ENCODE measurements around the gene CEP95.

The CEP95 gene

GRCh38 chr17:64496786-64497564, 9.8 kb upstream of the CEP95 start, which contains the start of gene POLG2:
Gene POLG2, minus strand, starts transcription at chr17:64497054. Its CDS starts 86 bp downstream, at chr17:64496968.
- DNase-seq, result peak; percentile 93 to 94

GRCh38 chr17:64497565-64498035, 9.2 kb upstream of the CEP95 start:
- no peak for DNase-seq

GRCh38 chr17:64498308-64499203, 8.2 kb upstream of the CEP95 start:
- no peak for DNase-seq

- DNase-seq, result no peak
These were observed 6.8 kb upstream of the CEP95 start for GRCh38 chr17:64499805-64500486.

DNA sequence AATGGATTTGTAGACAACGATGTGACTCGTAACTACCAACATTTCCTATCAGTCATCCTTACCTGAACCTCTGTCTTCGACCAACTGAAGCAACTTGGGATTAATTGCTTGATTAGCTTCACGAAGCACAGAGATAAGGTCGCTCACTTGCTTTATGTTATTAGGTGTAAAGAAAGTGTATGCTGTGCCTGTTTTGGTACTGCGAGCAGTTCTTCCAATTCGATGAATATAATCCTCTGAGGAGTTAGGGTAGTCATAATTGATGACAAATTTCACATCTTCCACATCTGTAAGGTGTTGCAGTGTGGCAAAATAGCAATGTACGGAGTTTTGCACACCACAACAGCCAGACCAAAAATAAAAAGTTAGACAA, 6.3 kb upstream of the CEP95 start:
- DNase-seq, result no peak

- DNase-seq, result no peak
These were observed 5.7 kb upstream of the CEP95 start for GRCh38 chr17:64500862-64501765.

GRCh38 chr17:64502021-64502420, 4.8 kb upstream of the CEP95 start:
- DNase-seq, result no peak

DNA sequence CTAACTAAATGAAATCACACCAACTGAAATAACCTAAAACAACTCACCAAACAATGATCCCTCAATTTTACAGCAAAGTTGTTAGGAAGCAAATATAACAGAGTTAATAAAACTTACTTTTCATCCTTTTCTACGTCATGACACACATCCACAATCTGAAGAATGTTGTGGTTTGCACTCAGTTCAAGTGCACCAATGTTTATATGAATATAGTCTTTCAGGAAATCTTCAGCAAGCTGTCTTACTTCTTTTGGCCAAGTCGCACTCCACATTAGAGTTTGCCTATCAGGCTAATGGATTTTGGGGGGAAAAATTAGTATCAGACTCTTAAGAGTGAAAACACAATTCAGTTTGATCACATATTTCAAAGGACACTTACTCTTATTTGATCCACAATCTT, 4.0 kb upstream of the CEP95 start:
- no peak for DNase-seq

GRCh38 chr17:64503341-64503740, 3.4 kb upstream of the CEP95 start:
- DNase-seq, result no peak

DNA sequence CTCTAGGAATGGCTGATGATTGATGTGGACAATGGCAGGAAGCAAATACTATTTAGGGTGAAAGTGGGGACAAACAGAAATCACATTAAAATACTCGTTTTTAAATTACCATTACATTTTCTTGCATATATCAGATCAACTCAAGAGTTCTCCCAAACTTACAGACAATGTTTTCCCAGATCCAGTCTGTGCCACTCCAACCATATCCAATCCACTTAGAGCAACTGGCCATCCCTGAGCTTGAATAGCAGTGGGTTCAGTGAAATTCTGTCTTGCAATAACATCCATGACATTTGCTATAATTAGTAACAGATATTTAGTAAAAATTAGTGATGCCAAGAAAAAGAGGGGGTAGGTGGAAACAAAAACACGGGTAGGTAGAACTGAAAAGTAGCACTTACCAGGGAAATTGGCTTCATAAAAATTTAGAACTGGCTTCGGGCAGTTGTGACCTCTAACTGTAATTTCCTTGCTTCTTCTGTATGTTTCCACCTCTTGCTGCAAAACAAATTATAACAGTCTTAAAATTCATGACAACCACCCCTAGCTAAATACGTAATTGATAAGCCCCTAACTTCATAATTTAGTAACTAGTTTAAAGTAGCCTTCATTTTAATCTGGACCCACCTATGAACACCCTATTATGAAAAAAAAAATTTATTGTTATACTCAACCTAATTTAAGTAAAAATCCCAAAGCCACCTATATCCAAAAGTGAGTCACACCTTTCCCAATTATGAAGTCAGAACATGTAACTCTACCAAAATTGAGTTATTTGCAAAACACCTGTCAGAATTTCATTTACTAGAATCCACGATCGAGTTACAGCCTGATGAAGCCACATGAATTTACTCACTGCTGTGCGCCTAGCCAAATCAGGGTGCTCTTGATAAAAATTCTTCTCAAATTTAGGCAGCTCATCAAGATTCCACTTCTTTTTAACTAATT, 2.7 kb upstream of the CEP95 start:
- no peak for DNase-seq

DNA sequence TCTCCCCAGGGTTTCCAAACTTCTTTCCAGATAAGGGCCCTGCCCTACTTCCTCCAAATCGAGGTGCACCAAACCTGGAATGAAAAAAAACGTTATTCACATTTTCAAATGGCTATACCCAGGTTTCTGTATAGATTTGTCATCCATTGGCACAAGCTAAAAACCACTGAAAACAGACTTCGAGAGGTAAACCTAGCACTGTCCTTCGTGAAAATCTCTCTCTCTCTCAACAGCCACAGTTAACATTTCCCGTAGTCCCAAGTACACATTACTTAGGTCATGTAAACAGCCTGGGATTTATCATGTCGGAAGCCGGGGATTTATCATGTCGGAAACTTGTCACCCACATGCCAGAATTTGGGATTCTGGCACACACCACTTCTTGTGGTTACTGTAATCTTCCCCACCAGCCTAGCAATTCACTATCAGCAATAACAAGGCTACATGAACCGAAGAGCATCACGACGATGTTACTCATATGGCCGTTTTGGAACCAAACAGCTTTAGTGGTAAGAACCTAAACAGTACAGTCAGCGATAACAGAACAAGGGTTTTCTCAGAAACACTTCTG, 1.9 kb upstream of the CEP95 start:
- no peak for DNase-seq

DNA sequence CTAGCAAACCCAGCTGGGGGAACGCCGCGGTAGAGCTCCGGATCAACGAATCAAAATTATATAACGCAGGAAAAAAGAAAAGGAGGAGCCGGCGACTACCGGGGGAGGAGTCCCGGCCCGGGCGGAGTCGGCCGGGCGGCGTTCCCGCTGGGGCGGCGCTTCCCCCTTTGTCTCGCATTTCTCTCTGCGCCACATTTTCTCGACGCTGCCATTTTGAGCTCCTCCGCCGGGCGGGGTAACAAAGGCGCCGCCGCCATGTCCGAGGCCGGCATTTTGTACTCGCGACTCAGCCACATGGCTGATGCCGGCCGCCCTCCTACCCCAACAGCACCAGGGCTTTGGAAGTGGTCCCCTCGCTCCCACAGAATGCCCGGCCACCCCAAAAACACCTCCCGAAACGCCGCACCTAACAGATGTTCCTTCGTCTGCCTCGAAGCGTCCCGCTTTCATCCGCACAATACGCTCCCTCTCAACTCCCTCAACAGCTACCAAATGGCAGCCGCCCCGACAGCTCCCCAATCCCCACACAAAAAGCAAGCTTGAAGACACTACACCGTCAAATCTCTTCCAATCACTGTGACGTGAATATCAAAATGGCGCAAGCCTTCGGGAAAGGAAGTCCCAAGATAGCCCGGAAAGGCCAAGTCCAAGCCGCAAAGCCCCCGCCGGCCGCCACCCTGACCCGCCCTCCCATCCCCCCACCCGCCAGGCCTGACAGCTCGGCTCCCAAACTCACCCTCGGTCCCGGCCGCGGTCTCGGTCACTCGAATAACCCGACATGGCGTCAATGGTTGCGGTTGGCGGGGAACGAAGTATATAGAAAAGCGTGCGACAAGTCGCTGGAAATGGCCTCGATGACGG, 1.2 kb upstream of the CEP95 start:
- peak; percentile 80 to 82 for DNase-seq

GRCh38 chr17:64506201-64506575, 589 bp upstream of the CEP95 start, which contains the start of gene DDX5:
Gene DDX5, minus strand, starts transcription at chr17:64506289. Its CDS starts 170 bp downstream, at chr17:64506119.
- peak; percentile 98 to 99 for DNase-seq

- peak; percentile 26 to 48 for DNase-seq
These were observed 621 bp downstream of the CEP95 start for GRCh38 chr17:64507413-64507782.

GRCh38 chr17:64508683-64509082, 1.9 kb downstream of the CEP95 start:
- DNase-seq, result no peak

- DNase-seq, result no peak
These were observed 2.4 kb downstream of the CEP95 start for GRCh38 chr17:64509179-64509578.

DNA sequence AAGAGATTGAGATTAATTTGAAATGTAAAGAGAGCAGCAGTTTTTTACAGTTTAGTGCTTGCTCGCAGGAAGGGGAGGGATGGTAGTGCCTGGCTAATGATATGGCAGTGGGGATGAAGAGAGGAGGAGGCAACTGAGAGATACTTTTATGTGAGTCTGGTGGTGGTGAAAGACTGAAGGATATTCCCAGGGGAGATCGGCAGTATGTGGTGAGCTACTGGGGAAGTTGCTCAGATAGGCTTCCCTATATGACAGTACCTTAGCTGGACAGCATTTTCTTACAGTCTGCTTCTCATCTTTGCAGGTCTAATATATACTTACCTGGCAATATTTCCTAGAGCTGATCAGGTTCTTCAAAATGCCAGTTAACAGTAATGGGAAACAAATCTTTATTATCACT, 8.6 kb downstream of the CEP95 start:
- no peak for DNase-seq

GRCh38 chr17:64515829-64516228, 9.1 kb downstream of the CEP95 start:
- no peak for DNase-seq

DNA sequence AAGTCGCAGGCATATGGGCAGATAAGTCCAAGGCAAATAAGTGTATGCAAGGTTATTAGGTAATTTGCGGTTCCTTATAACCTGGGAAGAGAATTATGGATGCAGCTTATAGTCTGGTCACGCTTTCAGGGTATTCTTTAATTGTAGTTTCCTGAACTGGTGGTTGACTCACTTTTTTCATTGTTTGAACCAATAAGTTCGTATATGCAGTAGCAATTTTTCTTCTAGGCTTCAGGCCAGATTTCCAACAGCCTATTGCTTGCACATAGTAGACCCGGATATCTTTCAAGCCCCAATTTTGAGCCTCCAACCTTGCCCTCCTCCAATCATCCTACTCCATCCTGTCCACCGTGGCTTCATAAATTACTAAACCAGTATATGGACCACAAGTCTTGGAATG, 12.8 kb downstream of the CEP95 start:
- DNase-seq, result no peak

GRCh38 chr17:64520359-64520758, 13.6 kb downstream of the CEP95 start:
- DNase-seq, result no peak
